Measurements from ENCODE around the gene ACTL8.

ACTL8 gene

DNA sequence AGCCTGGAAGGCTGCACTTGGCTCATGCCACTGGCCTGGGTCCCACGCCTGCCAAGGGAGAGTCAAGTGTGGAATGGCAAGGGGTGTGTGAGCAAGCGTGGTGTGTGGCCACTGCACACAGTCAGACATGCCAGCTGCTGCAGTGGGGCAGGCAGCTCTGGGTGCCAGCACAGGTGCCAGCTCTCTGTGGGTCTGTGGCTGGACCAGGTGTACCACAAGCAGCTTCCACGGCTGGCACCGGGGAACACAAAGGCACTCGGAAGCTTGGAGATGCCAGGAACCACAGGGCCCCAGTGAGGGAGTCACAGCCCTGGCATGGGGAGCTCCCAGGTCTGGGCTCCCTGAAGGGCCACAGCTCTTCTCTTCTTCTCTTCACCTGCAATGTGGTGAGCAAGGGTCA is 34.8 kb downstream of the ACTL8 start:
- TF ChIP-seq, protein P1, sequence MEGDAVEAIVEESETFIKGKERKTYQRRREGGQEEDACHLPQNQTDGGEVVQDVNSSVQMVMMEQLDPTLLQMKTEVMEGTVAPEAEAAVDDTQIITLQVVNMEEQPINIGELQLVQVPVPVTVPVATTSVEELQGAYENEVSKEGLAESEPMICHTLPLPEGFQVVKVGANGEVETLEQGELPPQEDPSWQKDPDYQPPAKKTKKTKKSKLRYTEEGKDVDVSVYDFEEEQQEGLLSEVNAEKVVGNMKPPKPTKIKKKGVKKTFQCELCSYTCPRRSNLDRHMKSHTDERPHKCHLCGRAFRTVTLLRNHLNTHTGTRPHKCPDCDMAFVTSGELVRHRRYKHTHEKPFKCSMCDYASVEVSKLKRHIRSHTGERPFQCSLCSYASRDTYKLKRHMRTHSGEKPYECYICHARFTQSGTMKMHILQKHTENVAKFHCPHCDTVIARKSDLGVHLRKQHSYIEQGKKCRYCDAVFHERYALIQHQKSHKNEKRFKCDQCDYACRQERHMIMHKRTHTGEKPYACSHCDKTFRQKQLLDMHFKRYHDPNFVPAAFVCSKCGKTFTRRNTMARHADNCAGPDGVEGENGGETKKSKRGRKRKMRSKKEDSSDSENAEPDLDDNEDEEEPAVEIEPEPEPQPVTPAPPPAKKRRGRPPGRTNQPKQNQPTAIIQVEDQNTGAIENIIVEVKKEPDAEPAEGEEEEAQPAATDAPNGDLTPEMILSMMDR (IDR thresholded peaks at IDR 0.05; ENCODE audit: low read depth, low read length, missing control alignments) = no peak
- no peak for DNase-seq (ENCODE audit: extremely low read depth, low read depth)
- H3K4me3 ChIP-seq (replicated peaks; ENCODE audit: low read depth, low read length) = no peak overlapping the region

DNA sequence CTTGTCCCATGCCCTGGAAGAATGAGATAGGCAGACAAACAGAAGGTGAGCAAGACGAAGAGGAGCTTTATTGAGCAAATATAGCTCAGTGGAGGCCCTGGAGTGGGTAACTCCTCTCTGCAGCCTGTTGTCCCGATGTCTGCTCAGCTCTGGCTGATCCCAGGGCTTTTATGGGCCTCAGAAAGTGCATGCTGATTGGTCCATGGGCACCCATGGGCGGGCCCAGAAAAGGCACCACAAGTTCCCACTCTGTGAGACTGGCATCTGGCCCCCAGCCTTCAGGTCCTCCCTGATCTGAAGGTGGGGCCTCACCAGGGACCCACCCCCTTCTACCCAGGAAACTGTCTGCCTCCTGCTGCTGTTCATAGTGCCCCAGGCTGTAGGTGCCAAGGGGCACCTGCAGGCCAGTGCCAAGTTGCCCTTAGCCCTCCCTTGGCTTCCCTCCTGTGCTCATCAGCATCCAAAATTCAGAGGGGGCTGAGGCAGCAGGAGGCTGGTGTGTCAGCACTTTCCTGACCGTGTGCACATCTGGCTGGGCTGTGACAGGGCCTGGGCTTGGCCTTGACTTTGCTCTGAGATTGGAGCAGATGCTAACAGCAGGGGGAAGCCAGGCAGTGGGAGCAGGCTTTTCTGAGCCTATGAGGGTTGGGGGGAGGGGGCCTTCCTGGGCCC is 35.4 kb downstream of the ACTL8 start:
- DNase-seq (ENCODE audit: extremely low read depth, low read depth) = no peak

DNA sequence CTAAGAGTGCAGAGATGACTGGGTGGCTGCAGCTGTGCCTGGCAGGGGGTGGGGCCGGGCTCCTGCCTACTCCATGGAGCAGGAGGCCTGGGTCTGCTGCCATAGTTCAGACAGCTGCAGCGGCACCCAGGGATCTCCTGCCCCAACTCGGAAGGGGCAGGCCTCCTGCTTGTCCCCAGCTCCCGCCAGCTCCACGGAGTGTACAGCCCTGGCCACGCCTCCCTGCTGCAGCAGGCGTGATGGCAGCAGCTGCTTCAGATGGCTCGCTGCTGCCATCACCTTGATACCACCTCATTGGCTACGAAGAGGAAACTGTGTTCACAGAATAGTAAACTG is 35.9 kb downstream of the ACTL8 start:
- TF ChIP-seq, protein P1 (IDR thresholded peaks at IDR 0.05; ENCODE audit: low read depth, low read length, missing control alignments) = no peak
- no peak for DNase-seq (ENCODE audit: extremely low read depth, low read depth)
- no peak overlapping the region for H3K4me3 ChIP-seq (replicated peaks; ENCODE audit: low read depth, low read length)

More for the DNA sequence above, 35.4 kb downstream of the ACTL8 start:
- H3K4me3 ChIP-seq (replicated peaks; ENCODE audit: low read depth, low read length) = no peak overlapping the region
- TF ChIP-seq, protein P1 (IDR thresholded peaks at IDR 0.05; ENCODE audit: low read depth, low read length, missing control alignments) = no peak

DNA sequence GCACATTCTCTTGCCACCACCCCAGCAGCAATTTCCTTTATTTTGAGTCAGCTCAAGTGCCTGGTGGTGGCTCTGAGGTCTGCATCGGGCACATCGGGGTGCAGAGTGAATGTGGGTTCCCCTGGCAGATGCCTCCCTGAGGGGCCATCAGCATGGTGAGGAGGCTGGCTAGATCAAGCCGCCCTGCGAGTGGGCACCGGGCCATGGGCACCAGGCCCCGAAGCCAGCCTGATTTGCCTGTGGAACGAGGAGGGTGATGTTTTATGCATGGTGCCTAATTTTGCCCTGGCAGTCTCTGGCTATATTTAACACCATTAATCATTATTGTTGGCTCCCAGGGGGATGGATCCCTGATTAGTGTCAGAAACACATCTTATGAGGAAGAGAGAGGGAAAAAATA is 36.3 kb downstream of the ACTL8 start:
- DNase-seq (ENCODE audit: extremely low read depth, low read depth) = no peak
- H3K4me3 ChIP-seq (replicated peaks; ENCODE audit: low read depth, low read length) = no peak overlapping the region
- TF ChIP-seq, protein P1 (IDR thresholded peaks at IDR 0.05; ENCODE audit: low read depth, low read length, missing control alignments) = no peak

DNA sequence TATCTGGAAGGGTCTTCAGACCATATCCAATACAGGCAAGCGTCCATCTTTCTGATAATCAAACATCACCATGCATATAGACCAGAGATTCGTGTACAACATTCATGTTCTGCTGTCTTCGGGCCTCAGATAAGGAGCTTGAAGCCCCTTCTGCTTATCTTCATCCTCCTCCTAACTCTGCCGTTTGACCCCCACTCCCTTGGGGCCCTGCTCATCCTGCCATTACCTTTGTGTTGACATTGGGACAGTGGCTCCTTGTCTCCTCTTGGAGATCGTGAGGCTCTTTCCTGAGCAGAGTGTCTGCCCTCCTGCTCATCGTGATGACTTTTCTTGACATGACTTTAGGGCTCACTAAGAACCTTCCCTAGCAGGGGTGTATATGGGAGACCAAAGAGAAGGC is 37.3 kb downstream of the ACTL8 start:
- TF ChIP-seq, protein P1 (IDR thresholded peaks at IDR 0.05; ENCODE audit: low read depth, low read length, missing control alignments) = no peak
- DNase-seq (ENCODE audit: extremely low read depth, low read depth) = no peak
- H3K4me3 ChIP-seq (replicated peaks; ENCODE audit: low read depth, low read length) = no peak overlapping the region

DNA sequence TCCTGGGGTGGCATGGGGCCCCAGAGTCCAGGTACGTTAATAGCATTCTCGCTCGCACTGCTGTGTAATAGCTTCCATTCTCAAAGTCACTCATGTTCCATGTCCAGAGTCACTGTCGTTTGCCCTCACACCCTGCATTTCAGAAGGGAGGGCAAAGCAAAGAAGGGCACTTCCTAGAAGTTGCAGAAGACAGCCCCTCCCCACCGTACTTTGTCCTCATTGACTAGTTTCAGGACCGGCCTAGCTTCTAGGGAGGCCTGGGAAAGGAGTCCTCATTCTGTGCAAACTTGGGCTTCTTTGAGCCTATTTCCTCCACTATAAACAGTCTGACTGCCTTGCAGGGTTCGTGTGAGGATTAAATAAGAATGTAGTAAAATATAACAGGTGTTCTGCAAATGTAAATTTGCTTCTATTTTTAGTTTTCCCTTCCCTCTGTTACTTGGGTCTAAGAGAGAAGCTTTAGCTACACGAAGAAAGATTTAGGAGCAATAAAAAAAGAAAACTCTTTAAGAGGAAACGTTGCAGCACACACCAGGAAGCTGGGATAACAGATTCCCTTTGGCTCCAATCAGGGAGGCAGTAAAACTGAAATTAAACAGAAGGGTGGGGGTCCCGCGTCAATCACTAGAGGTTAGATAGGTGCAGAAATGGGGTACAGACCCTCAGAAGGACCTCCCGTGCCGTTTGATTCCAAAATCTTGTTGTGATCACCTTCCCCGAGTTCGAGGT is 40.1 kb downstream of the ACTL8 start:
- TF ChIP-seq, protein P1 (IDR thresholded peaks at IDR 0.05; ENCODE audit: low read depth, low read length, missing control alignments) = no peak
- DNase-seq (ENCODE audit: extremely low read depth, low read depth) = no peak
- H3K4me3 ChIP-seq (replicated peaks; ENCODE audit: low read depth, low read length) = no peak overlapping the region

Data from HFF-Myc (cell line).